Measurements from ENCODE around the gene DMTF1. TPM values are rescaled to one million over a fixed set of nuclear protein-coding genes. Genes with fewer than 3 reads are reported as not detected.

The DMTF1 gene
- total and polyA plus RNA-seq, 2 of the 8 experiments (the other 6 are each of a cell fraction or from before 2014, with no cell fraction given) = 86.0 to 115 TPM

- Histone ChIP-seq H3K18ac (ENCODE audit: extremely low read depth, low read length) (no peak overlapping the region), H3K4ac (replicated peaks; ENCODE audit: insufficient read length, low read depth, low read length) (no peak overlapping the region), H4K8ac (ENCODE audit: extremely low read depth, insufficient read depth, low read length) (no peak overlapping the region), H3K27me3 (replicated peaks in 1 of 4; ENCODE audit: control insufficient read depth in 3 of 4, extremely low read depth in 1 of 4, insufficient read depth in 3 of 4, low read length in 3 of 4) (peaks cover 0 to 18% (median 15%) of the 10 kb centered on the region in 4 experiments; a peak in 5 of 7 replicates), H4K20me1 (replicated peaks in 1 of 2; ENCODE audit: control insufficient read depth in 1 of 2, insufficient read depth in 2 of 2, low read length in 2 of 2) (peaks cover 0 to 1% of the 10 kb centered on the region in 2 experiments), H2BK15ac (ENCODE audit: low read length) (no peak overlapping the region), H3K9ac (replicated peaks in 1 of 4; ENCODE audit: extremely low read depth in 1 of 4, low read depth in 3 of 4, low read length in 3 of 4) (no peak overlapping the region), H2BK5ac (ENCODE audit: low read depth, low read length) (no peak overlapping the region), H4K5ac (ENCODE audit: insufficient read length, low read depth, low read length) (no peak overlapping the region), H3K14ac (ENCODE audit: insufficient read length) (no peak overlapping the region), H2AFZ (ENCODE audit: low read length) (no peak overlapping the region), H2BK120ac (replicated peaks; ENCODE audit: low read depth, low read length) (no peak overlapping the region), H3K4me3 (ENCODE audit: extremely low read depth in 1 of 4, insufficient read depth in 2 of 4, low read depth in 3 of 4, low read length in 4 of 4) (no peak overlapping the region), H2BK12ac (ENCODE audit: low read depth, low read length) (no peak overlapping the region), H3K36me3 (ENCODE audit: control insufficient read depth in 2 of 4, insufficient read depth in 4 of 4, low read length in 3 of 4) (no peaks in the 10 kb centered on the region), H3K79me2 (ENCODE audit: control insufficient read depth in 1 of 2, insufficient read depth in 2 of 2, low read length in 2 of 2) (peaks cover 0 to 3% of the 10 kb centered on the region in 2 experiments; a peak in 1 of 4 replicates), H4K91ac (replicated peaks; ENCODE audit: insufficient read length, low read length) (no peak overlapping the region), H3K4me1 (replicated peaks in 1 of 4; ENCODE audit: control insufficient read depth in 3 of 4, insufficient read depth in 4 of 4, low read length in 3 of 4) (peaks cover 0 to 3% (median under 1%) of the 10 kb centered on the region in 4 experiments; a peak in 4 of 7 replicates), H3K23me2 (ENCODE audit: low read depth, low read length) (peaks cover 14% of the 10 kb centered on the region; the same call in 1 of the 2 replicates), H2BK20ac (ENCODE audit: low read length) (no peak overlapping the region), H3K23ac (ENCODE audit: insufficient read length) (no peak overlapping the region), H3K9me3 (ENCODE audit: insufficient read depth in 2 of 2, low read depth in 1 of 2, low read length in 1 of 2) (no peaks in the 10 kb centered on the region), H2AK5ac (ENCODE audit: low read depth, low read length) (no peak overlapping the region), H3K79me1 (ENCODE audit: low read depth, low read length) (no peaks in the 10 kb centered on the region; the same call in 1 of the 2 replicates), H3K27ac (ENCODE audit: low read depth, low read length) (no peak overlapping the region), H3K56ac (replicated peaks; ENCODE audit: insufficient read length, low read depth, low read length) (no peak overlapping the region), H3K4me2 (ENCODE audit: insufficient read depth in 1 of 2, low read depth in 2 of 2, low read length in 2 of 2) (no peak overlapping the region)
- no peak for TF ChIP-seq SP2 (IDR thresholded peaks at IDR 0.05; ENCODE audit: low read length)
- TF ChIP-seq KDM1A (IDR thresholded peaks at IDR 0.05; ENCODE audit: borderline replicate concordance, low read length) = no peak
- TF ChIP-seq SAP30 (IDR thresholded peaks at IDR 0.05; ENCODE audit: insufficient read depth, insufficient replicate concordance, low read length) = no peak
- TF ChIP-seq KDM5A (IDR thresholded peaks at IDR 0.05; ENCODE audit: low read length) = no peak
- TF ChIP-seq CTBP2 (IDR thresholded peaks at IDR 0.05; ENCODE audit: borderline replicate concordance, insufficient read depth, insufficient read length, low read length) = no peak
- no peak for TF ChIP-seq RAD21 (IDR thresholded peaks at IDR 0.05 in 1 of 2, conservative IDR thresholded peaks at IDR 0.05 in 1 of 2; ENCODE audit: low read depth in 2 of 2, low read length in 2 of 2)
- no peak for TF ChIP-seq SIN3A (conservative IDR thresholded peaks at IDR 0.05 in 1 of 2, IDR thresholded peaks at IDR 0.05 in 1 of 2; ENCODE audit: low read depth in 1 of 2, low read length in 2 of 2)
- ChIA-PET CTCF (ENCODE audit: partially characterized antibody) (interaction anchor here (2.4 kb wide), 1 partner anchor 13 kb away, joined by 10 read pairs; no protein-coding TSS in a partner anchor), POLR2A (ENCODE audit: partially characterized antibody) (no interaction called here)
- FAIRE-seq (no peak), DNase-seq (ENCODE audit: low read depth in 1 of 2, low spot score in 2 of 2) (no peak)
- WGBS, 2 experiments (ENCODE audit: extremely low coverage in 1 of 2, insufficient coverage in 1 of 2, insufficient read length in 1 of 2, insufficient replicate concordance in 2 of 2, low coverage in 1 of 2, low lambda C conversion rate in 2 of 2, missing lambda C conversion rate in 1 of 2) = no CpG with 5 or more reads among the region's 1 CpG
Measured at GRCh38 chr7:87223666-87224065, 71.4 kb downstream of the DMTF1 start.
